WERI-Rb-1 (cell line): ENCODE measurements around the gene SLFN5.

ENCODE experiments used
- DNase-seq: peaks from one replicate; pipeline ENCODE4 v3.0.0-alpha.2; 2020
- H3K27ac ChIP-seq: fragments of 250-450 bp; sonication (Bioruptor Pico); 2 replicates; pipeline ENCODE4 v1.5.1; 2020; ENCODE audit warnings: mild to moderate bottlenecking, moderate library complexity
- H3K27me3 ChIP-seq: fragments of 250-450 bp; sonication (Bioruptor Pico); 2 replicates; pipeline ENCODE4 v1.5.1; 2021; ENCODE audit warnings: mild to moderate bottlenecking, low read depth, moderate library complexity; ENCODE audit not compliant: insufficient read depth, severe bottlenecking
- H3K36me3 ChIP-seq: fragments of 250-450 bp; sonication (Bioruptor Pico); 2 replicates; pipeline ENCODE4 v1.5.1; 2020; ENCODE audit warnings: mild to moderate bottlenecking, moderate library complexity
- H3K4me3 ChIP-seq: 2 replicates; pipeline ENCODE4 v1.5.1; 2011; ENCODE audit warnings: low read depth, mild to moderate bottlenecking, control low read depth, low read length
- H3K9me3 ChIP-seq: fragments of 250-450 bp; sonication (Bioruptor Pico); 2 replicates; pipeline ENCODE4 v1.5.1; 2021; ENCODE audit warnings: mild to moderate bottlenecking, moderate library complexity; ENCODE audit not compliant: severe bottlenecking
- TF ChIP-seq, protein P1 (sequence below): IDR thresholded peaks from 2 replicates; pipeline ENCODE4 v1.5.1; 2011; ENCODE audit warnings: low read depth, mild to moderate bottlenecking, control low read depth, inconsistent platforms, low read length

SLFN5 gene

GRCh38 chr17:35244341-35245195 lies 1.7 kb downstream of the SLFN5 start:
- TF ChIP-seq, protein P1, sequence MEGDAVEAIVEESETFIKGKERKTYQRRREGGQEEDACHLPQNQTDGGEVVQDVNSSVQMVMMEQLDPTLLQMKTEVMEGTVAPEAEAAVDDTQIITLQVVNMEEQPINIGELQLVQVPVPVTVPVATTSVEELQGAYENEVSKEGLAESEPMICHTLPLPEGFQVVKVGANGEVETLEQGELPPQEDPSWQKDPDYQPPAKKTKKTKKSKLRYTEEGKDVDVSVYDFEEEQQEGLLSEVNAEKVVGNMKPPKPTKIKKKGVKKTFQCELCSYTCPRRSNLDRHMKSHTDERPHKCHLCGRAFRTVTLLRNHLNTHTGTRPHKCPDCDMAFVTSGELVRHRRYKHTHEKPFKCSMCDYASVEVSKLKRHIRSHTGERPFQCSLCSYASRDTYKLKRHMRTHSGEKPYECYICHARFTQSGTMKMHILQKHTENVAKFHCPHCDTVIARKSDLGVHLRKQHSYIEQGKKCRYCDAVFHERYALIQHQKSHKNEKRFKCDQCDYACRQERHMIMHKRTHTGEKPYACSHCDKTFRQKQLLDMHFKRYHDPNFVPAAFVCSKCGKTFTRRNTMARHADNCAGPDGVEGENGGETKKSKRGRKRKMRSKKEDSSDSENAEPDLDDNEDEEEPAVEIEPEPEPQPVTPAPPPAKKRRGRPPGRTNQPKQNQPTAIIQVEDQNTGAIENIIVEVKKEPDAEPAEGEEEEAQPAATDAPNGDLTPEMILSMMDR, result no peak
- peaks cover 92% of the 10 kb centered on the region for H3K27me3 ChIP-seq
- no peak overlapping the region for H3K27ac ChIP-seq
- no peaks in the 10 kb centered on the region for H3K36me3 ChIP-seq
- peaks cover 5% of the 10 kb centered on the region for H3K9me3 ChIP-seq
- H3K4me3 ChIP-seq, result no peak overlapping the region
- no peak for DNase-seq

DNA sequence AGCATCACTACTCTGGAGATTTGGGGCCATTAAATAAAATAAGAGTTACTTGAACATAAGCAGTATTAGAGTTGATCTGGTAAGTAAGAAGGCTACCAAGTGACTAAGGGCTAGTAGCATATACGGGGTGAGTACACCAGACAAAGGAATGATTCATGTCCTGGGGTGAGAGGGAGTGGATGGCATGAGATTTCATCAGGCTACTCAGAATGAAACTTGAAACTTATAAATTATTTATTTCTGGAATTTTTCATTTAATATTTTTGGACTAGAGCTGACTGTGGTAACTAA lies 2.3 kb downstream of the SLFN5 start:
- TF ChIP-seq, protein P1, result no peak
- Histone ChIP-seq H3K27me3 (peaks cover 88% of the 10 kb centered on the region), H3K27ac (no peak overlapping the region), H3K4me3 (no peak overlapping the region), H3K9me3 (peaks cover 5% of the 10 kb centered on the region), H3K36me3 (no peaks in the 10 kb centered on the region)
- no peak for DNase-seq

GRCh38 chr17:35252651-35253050 lies 9.8 kb downstream of the SLFN5 start:
- DNase-seq, result no peak
- no peaks in the 10 kb centered on the region for H3K9me3 ChIP-seq
- peaks cover 79% of the 10 kb centered on the region for H3K27me3 ChIP-seq
- H3K4me3 ChIP-seq, result no peak overlapping the region
- no peaks in the 10 kb centered on the region for H3K36me3 ChIP-seq
- TF ChIP-seq, protein P1, result no peak
- H3K27ac ChIP-seq, result no peak overlapping the region

GRCh38 chr17:35254107-35254773 lies 11.4 kb downstream of the SLFN5 start:
- DNase-seq, result no peak
- H3K9me3 ChIP-seq, result peaks cover 2% of the 10 kb centered on the region
- no peak overlapping the region for H3K4me3 ChIP-seq
- TF ChIP-seq, protein P1, result no peak
- no peaks in the 10 kb centered on the region for H3K36me3 ChIP-seq
- peaks cover 78% of the 10 kb centered on the region for H3K27me3 ChIP-seq
- H3K27ac ChIP-seq, result no peak overlapping the region

DNA sequence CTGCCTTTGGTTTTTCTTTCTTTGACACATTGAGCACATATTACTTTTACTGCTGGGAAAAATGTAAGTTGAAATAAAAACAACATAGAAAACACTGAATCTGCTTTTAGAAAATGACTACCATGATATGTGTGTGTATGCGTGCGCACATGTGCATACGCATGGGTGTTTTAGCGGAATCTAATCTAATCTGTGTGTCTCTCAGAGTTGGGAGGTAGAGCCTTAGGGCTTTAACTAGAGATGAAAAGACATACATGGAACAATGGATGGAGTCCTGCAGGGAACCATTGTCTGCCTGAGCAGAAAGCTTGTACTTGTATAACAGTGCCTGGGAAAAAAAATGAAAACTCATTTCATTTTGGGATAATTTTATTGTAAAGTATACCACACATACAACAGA lies 12.4 kb downstream of the SLFN5 start:
- Histone ChIP-seq H3K36me3 (no peaks in the 10 kb centered on the region), H3K27ac (no peak overlapping the region), H3K9me3 (peaks cover 2% of the 10 kb centered on the region), H3K4me3 (no peak overlapping the region), H3K27me3 (peaks cover 88% of the 10 kb centered on the region)
- TF ChIP-seq, protein P1, result no peak
- no peak for DNase-seq

- no peak for DNase-seq
- TF ChIP-seq, protein P1, result no peak
- Histone ChIP-seq H3K27me3 (peaks cover 90% of the 10 kb centered on the region), H3K4me3 (no peak overlapping the region), H3K27ac (no peak overlapping the region), H3K36me3 (no peaks in the 10 kb centered on the region), H3K9me3 (peaks cover 2% of the 10 kb centered on the region)
These were observed 13.8 kb downstream of the SLFN5 start for GRCh38 chr17:35256629-35257028.
